ENCODE measurements around the gene NANP.
"Not testable (repeated sequence)": the region's sequence is repeated elsewhere in the genome, so short reads cannot be mapped to it uniquely, and the experiment has no call there.

Gene NANP, protein sequence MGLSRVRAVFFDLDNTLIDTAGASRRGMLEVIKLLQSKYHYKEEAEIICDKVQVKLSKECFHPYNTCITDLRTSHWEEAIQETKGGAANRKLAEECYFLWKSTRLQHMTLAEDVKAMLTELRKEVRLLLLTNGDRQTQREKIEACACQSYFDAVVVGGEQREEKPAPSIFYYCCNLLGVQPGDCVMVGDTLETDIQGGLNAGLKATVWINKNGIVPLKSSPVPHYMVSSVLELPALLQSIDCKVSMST

DNA sequence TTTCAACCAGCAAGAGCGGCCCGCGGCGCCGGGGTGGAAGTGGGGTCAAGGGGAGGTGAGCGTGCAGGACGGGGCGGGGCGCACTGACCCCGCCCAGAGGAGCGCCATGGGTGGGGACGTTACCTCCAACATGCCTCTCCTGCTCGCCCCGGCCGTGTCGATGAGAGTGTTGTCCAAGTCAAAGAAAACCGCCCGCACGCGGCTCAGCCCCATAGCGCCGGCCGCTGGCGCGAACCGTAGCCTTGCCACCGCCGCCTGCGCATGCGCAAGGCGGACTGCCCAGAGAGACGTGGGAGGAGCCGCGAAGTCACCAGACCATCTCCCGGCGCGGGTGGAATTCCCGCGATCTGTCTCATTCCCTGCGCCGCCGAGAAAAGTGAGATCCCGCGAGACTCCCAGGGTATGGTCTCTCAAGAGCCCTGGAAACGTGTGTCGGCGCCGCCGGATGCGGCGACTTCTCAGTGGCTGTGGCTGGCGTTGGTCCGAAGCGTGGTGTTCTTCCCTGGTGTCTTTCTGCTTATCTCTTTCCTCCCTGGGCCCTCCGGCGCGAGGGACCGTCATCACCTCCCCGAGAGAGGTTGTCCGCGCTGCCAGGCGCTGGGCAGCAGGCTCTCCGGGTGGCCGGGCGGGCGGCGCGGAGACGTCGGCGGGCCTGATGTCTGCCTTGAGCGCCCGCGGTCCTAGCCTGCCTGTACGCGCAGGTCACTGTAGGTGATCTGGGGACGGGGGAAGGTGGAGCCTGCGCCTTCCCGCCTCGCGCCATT lies at the start of gene NANP:
NANP (minus strand) TSS at position 279 of the 764 bp plus-strand sequence; CDS start at position 213, 66 bp downstream.
- DNase-seq (ENCODE audit: low read depth) = peak; percentile 64

- DNase-seq (ENCODE audit: low read depth) = no peak
These were observed 48.9 kb upstream of the NANP start for GRCh38 chr20:25672659-25673235.

- no peak for DNase-seq (ENCODE audit: low read depth)
These were observed 46.1 kb upstream of the NANP start for GRCh38 chr20:25669826-25670422.

- DNase-seq (ENCODE audit: low read depth) = no peak
These were observed 44.6 kb upstream of the NANP start for GRCh38 chr20:25668446-25668845.

DNA sequence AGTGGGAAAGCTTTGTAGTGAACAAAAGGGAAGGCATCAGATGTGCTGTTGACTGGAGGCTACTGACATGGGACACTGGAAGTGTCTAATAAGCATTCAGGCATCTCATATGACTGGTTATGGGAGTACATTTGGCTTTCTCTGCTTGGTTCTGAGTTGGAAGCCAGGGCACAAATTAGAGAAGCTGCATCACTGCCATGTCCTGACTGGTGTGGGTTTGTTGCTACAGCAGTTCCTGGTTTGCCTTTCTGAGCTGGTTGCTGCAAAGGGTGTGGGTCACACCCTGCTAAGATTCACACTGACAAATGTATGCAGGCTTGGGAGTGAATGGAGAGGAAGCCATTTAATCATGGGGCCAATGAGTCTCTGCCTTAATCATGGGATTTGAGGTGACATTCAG lies 36.2 kb upstream of the NANP start:
- DNase-seq (ENCODE audit: low read depth) = no peak

DNA sequence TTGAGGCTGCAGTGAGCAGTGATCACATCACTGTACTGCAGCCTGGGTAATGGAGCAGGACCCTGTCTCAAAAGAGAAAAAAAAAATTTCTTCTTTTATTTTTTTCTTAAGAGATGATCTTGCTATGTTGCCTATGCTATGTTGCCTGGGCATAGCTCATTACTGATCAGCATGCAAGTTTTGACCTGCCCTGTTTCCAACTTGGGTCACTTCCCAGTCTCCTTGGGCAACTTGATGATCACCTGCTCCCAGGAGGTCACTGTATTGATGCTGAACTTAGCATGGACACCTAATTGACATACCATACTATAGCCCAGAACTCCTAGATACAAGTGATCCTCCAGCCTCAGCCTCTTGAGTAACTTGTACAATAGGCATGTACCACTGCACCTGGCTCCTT lies 30.7 kb upstream of the NANP start:
- DNase-seq (ENCODE audit: low read depth) = no peak

DNA sequence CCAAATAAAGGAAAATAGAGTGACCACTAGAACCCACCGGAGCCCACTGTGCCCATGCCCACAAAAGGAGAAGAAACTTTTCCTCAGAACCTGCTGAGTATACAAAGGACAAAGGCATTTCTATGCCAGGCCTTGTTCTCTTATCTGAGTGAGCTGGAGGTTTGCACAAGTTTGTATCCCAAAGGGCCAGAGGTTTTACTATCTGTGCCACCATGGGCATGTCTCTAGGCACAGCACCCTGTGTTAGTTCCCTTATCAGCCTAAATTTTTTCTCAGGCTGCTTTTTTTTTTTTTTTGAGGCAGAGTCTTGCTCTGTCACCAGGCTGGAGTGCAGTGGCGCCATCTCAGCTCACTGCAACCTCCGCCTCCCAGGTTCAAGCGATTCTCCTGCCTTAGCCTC lies 29.1 kb upstream of the NANP start:
- DNase-seq (ENCODE audit: low read depth) = not testable (repeated sequence)

DNA sequence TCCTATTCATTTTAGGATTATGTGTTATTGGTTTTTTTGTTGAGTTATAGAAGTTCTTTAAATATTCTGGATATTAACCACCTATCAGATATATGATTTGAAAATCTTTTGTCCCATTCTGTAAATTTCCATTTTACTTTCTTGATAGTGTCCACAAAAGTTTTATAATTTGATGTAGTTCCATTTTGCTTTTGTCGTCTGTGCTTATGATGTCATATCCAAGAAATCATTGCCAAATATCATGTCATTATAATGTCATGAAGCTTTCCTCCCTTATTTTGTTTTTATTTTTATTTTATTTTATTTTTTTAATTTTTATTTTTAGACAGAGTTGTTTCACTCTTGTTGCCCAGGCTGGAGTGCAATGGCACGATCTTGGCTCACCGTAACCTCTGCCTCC lies 21.0 kb upstream of the NANP start:
- DNase-seq (ENCODE audit: low read depth) = no peak

DNA sequence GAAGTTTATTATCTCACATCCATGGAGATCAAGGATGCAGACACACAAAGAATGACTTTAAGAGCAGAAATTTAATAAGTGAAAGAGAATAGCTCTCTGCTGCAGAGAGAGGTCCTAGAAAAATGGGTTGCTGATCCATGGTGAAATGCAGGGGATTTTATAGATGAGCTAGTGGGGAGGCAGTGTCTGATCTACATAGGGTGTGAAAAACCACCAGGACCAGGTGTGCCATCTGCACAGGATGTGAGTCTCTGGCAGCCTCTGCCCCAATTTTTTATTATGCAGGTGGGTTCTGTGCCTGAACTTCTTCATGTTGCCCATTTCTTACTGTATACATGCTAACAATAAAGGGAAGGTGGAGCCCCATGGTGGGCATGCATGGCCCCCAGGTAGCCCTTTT lies 19.9 kb upstream of the NANP start:
- no peak for DNase-seq (ENCODE audit: low read depth)

DNA sequence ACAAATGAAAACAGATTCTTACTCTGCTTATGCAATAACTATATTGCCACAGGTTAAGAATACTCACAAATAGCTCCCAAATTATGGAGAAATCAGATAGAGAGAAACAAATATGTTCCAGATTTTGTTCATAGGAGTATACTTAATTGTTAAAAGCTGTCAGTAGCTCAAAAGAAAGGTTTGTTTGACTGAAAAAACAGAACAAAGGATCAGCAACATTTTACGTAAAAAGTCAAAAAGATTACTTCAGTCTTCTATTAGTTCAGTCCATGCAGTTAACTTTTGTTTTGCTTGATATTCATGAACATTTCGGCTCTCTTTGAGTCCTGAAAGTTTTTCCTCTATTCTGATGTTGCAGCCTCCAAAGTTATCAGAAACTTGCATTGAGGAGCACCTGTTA lies 13.4 kb upstream of the NANP start:
- no peak for DNase-seq (ENCODE audit: low read depth)

DNA sequence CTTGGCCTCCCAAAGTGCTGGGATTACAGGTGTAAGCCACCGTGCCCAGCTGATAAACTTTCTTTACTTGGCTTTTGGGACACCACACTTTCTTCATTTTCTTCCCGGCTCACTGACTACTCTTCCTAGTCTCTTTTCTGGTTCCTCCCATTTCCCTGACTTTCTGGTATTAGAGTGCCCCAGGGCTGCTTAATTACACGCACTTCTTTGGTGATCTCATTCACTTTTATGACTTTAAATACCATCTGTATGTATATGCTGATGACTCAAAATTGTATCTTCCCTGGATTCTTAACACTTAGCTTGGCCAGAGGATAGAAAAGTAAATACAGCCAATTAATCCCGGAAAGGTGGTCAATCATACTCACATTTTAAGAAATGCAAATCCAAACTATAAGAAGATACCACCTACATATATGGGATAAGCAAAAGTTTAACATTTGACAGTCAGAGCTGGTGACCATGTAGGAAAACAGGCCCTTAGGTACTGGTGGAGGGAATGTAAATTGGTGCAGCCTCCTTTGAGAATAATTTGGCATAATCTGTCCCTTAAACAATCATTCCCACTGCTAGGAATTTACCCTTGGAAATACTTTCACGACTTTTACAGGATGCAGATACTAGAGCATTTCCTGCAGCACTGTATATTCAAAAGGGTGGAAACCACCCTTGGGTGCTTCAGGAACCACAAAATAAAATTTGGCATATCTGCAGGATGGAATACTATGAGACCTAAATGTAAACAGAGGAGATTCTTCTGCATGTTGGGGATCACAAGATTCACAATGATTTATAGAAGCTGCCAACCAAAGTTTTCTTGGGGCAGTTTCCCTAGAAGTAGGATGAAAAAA lies 9.4 kb upstream of the NANP start:
- DNase-seq (ENCODE audit: low read depth) = no peak

DNA sequence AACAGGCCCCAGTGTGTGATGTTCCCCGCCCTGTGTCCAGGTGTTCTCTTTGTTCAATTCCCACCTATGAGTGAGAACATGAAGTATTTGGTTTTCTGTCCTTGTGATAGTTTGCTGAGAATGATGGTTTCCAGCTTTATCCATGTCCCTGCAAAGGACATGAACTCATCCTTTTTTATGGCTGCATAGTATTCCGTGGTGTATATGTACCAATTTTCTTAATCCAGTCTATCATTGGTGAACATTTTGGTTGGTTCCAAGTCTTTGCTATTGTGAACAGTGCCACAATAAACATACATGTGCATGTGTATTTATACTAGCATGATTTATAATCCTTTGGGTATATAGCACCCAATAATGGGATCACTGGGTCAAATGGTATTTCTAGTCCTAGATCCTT lies 6.8 kb upstream of the NANP start:
- DNase-seq (ENCODE audit: low read depth) = not testable (repeated sequence)

DNA sequence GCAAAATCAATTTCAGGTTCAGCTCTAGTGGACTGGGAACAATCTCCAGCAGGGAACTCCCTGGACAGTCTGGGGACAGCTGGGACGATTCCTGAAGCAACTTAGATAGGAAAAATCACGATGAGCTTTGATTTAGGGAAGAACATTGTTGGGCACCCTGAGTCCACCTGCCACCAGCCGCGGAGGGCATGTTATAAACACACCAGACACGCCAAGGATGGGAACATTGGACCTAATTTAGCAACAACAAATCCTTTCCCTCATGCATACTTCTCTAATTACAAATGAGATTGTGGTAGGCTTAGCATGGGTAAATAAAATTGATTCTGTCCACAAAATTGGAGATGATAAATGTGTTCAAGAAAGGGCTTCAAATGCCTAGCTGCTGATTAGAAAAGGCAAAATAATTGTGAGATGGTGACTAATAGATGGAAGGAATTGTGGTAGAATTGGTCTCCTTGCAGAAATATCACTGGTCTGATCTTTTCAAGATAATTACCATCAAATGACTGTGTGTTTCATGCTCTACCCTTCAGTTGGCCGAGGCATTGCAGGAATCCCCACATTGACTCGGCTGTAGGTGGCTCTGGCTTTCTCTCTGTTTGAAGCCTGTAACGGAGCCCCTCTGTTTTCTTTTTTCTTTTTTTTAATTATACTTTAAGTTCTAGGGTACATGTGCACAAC lies 6.1 kb upstream of the NANP start:
- DNase-seq (ENCODE audit: low read depth) = no peak

- DNase-seq (ENCODE audit: low read depth) = no peak
These were observed 3.0 kb upstream of the NANP start for GRCh38 chr20:25626779-25627178.

DNA sequence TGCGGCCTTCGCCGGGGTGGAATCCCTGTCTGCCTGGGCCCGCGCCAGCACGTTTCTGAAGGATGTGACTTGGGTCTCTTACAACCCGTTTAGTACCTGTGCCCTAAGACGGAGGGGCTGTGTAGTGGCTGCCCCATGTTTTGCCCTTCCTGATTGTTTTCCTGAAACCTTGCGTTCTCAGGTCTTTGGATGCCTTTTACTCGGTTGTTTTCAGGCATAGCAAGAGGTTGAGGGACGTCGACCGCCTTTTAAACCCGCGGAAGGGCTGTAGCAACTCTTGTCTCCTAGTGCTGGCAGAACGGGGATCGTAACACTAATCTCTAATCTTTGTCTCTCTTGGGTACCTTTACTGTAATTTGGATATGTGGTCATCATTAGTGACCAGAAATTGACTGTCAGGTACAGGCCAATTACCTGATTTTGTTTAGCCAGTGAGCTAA lies 706 bp upstream of the NANP start:
- no peak for DNase-seq (ENCODE audit: low read depth)

- no peak for DNase-seq (ENCODE audit: low read depth)
These were observed 534 bp downstream of the NANP start for GRCh38 chr20:25623225-25623735.

GRCh38 chr20:25622450-25623224 lies 1.2 kb downstream of the NANP start:
- no peak for DNase-seq (ENCODE audit: low read depth)

DNA sequence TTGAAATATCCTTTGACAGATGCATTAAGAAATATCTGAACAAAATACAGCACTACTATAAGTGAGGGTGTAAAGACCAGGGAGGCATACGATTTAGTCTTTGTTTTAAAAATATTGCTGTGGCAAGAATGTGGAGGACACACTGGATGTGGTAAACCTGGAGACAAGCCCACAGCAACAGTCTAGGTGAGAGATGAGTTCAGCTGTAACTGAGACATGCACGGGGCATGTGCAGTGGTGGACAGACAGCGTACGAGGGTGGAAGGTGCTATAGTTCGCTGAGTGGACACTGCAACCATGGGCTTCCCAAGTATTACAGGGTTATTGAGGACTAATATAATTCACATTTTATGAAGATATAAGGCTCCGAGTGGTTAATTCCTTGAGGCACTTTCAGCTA lies 1.8 kb downstream of the NANP start:
- DNase-seq (ENCODE audit: low read depth) = no peak

DNA sequence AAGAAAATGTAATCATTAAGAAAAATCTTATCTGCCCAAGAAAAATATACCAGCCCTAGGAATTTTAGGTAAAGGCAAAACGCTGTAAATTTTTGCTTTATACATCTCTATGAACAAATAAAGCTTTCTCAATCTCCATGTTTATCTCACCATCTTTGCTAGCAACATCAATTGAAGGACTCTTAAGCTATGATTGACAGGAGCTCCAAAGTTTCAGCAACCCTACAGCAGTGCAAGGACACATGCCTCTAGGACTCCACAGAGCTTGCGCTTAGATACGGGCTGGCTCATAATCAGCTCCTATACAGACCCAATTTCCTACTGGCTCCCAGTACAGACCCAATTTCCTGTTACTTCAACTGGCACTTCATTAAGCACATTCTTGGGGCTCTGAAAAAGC lies 4.3 kb downstream of the NANP start:
- DNase-seq (ENCODE audit: low read depth) = no peak

- DNase-seq (ENCODE audit: low read depth) = no peak
These were observed 15.0 kb downstream of the NANP start for GRCh38 chr20:25608774-25609173.
